Suprapubic skin (tissue), 4 donors: Measurements from ENCODE around the gene MTURN. TPM values are rescaled to one million over a fixed set of nuclear protein-coding genes. Genes with fewer than 3 reads are reported as not detected.

Experiments used
- DNase-seq, 2 donors: peaks; one replicate each; pipeline ENCODE4 v3.0.0-alpha.2; 2019; ENCODE audit warnings: low spot score in 2 of 2
- H3K27ac ChIP-seq: fragments of 200-600 bp; sonication (generic); one replicate; pipeline ENCODE4 v1.5.1; 2019
- H3K27me3 ChIP-seq: fragments of 200-600 bp; sonication (generic); one replicate; pipeline ENCODE4 v1.5.1; 2019
- H3K36me3 ChIP-seq: fragments of 200-600 bp; sonication (generic); one replicate; pipeline ENCODE4 v1.5.1; 2019
- H3K4me1 ChIP-seq: fragments of 200-600 bp; sonication (generic); one replicate; pipeline ENCODE4 v1.5.1; 2019
- H3K4me3 ChIP-seq: fragments of 200-600 bp; sonication (generic); one replicate; pipeline ENCODE4 v1.5.1; 2019; ENCODE audit warnings: mild to moderate bottlenecking
- H3K9me3 ChIP-seq: fragments of 200-600 bp; sonication (generic); one replicate; pipeline ENCODE4 v1.5.1; 2019
- CTCF ChIP-seq, 2 donors: fragments of 200-600 bp in 1 of 2; fragments of 450-650 bp in 1 of 2; sonication (generic) in 1 of 2; IDR thresholded peaks; one replicate each; pipeline ENCODE4 v1.5.1; 2016 to 2019; ENCODE audit warnings: antibody characterized with exemption in 2 of 2, mild to moderate bottlenecking in 1 of 2, moderate library complexity in 1 of 2
- EP300 ChIP-seq: sonication (generic); formaldehyde crosslinking; IDR thresholded peaks from one replicate; pipeline ENCODE4 v1.6.1; 2017; ENCODE audit warnings: antibody characterized with exemption
- POLR2A ChIP-seq, 2 donors: fragments of 450-650 bp; IDR thresholded peaks; one replicate each; pipeline ENCODE4 v1.6.1; 2017; ENCODE audit warnings: antibody characterized with exemption in 2 of 2, mild to moderate bottlenecking in 2 of 2, moderate library complexity in 2 of 2
- POLR2AphosphoS5 ChIP-seq, 3 donors: sonication (generic); formaldehyde crosslinking; IDR thresholded peaks; one replicate each; pipeline ENCODE4 v1.6.1; 2017; ENCODE audit warnings: antibody characterized with exemption in 3 of 3
- WGBS: methylation state at CpG from one replicate; pipeline ENCODE4 v1.1.5; 2018; 5-methylcytosine and 5-hydroxymethylcytosine counted together
- total RNA-seq, 4 donors: library from RNA; depleted of rRNA; stranded (reverse); fragments of >200 nt; gene quantifications; one replicate each; pipeline ENCODE4 v1.1.0, GENCODE V29; 2016

The MTURN gene
- total RNA-seq, 4 donors from 2014 or later = 42.9 to 103 (median 58.0) TPM

GRCh38 chr7:30112103-30112713 lies 22.6 kb upstream of the MTURN start:
- H3K4me3 ChIP-seq = no peak overlapping the region
- H3K27me3 ChIP-seq = no peaks in the 10 kb centered on the region
- no peak overlapping the region for H3K27ac ChIP-seq
- H3K4me1 ChIP-seq = peaks cover 10% of the 10 kb centered on the region
- no peak for DNase-seq
- WGBS = 93% methylated on average over 5 of the region's 5 CpGs
- TF ChIP-seq POLR2AphosphoS5 (IDR thresholded peaks at IDR 0.05) = no peak
- no peak for TF ChIP-seq POLR2A (IDR thresholded peaks at IDR 0.05)
- TF ChIP-seq CTCF (IDR thresholded peaks at IDR 0.05) = no peak
- no peaks in the 10 kb centered on the region for H3K36me3 ChIP-seq
- H3K9me3 ChIP-seq = no peaks in the 10 kb centered on the region

- Histone ChIP-seq H3K4me3 (no peak overlapping the region), H3K9me3 (no peaks in the 10 kb centered on the region), H3K27ac (no peak overlapping the region), H3K36me3 (no peaks in the 10 kb centered on the region), H3K27me3 (no peaks in the 10 kb centered on the region), H3K4me1 (peaks cover 15% of the 10 kb centered on the region)
- TF ChIP-seq POLR2A (IDR thresholded peaks at IDR 0.05) (no peak), CTCF (IDR thresholded peaks at IDR 0.05) (no peak), EP300 (no peak), POLR2AphosphoS5 (IDR thresholded peaks at IDR 0.05) (no peak)
- DNase-seq = no peak
Measured at GRCh38 chr7:30113144-30113543, 21.6 kb upstream of the MTURN start.

- H3K4me1 ChIP-seq = peaks cover 15% of the 10 kb centered on the region
- H3K9me3 ChIP-seq = no peaks in the 10 kb centered on the region
- no peaks in the 10 kb centered on the region for H3K36me3 ChIP-seq
- no peaks in the 10 kb centered on the region for H3K27me3 ChIP-seq
- no peak for DNase-seq
- H3K27ac ChIP-seq = no peak overlapping the region
- H3K4me3 ChIP-seq = no peak overlapping the region
- TF ChIP-seq CTCF (IDR thresholded peaks at IDR 0.05) (no peak), POLR2AphosphoS5 (IDR thresholded peaks at IDR 0.05) (no peak), EP300 (no peak), POLR2A (IDR thresholded peaks at IDR 0.05) (no peak)
- WGBS = 52% methylated on average over 3 of the region's 3 CpGs
Measured at GRCh38 chr7:30114536-30115238, 20.1 kb upstream of the MTURN start.

- Histone ChIP-seq H3K36me3 (no peaks in the 10 kb centered on the region), H3K4me3 (no peak overlapping the region), H3K27me3 (no peaks in the 10 kb centered on the region), H3K4me1 (peaks cover 15% of the 10 kb centered on the region), H3K27ac (no peak overlapping the region), H3K9me3 (no peaks in the 10 kb centered on the region)
- TF ChIP-seq POLR2A (IDR thresholded peaks at IDR 0.05) (no peak), POLR2AphosphoS5 (IDR thresholded peaks at IDR 0.05) (no peak), EP300 (no peak), CTCF (IDR thresholded peaks at IDR 0.05) (no peak)
- DNase-seq = no peak
- 89% methylated on average over 34 of the region's 34 CpGs for WGBS
Measured at GRCh38 chr7:30115709-30116297, 19.0 kb upstream of the MTURN start.

- 35% methylated on average over 6 of the region's 6 CpGs for WGBS
- H3K4me1 ChIP-seq = peaks cover 15% of the 10 kb centered on the region
- TF ChIP-seq POLR2AphosphoS5 (IDR thresholded peaks at IDR 0.05) = no peak
- H3K4me3 ChIP-seq = no peak overlapping the region
- no peaks in the 10 kb centered on the region for H3K9me3 ChIP-seq
- DNase-seq = no peak
- H3K27me3 ChIP-seq = no peaks in the 10 kb centered on the region
- H3K36me3 ChIP-seq = no peaks in the 10 kb centered on the region
- H3K27ac ChIP-seq = no peak overlapping the region
Measured at GRCh38 chr7:30116771-30117170, 18.0 kb upstream of the MTURN start.
